Tibial nerve (tissue), 4 donors: Measurements from ENCODE around the gene IFNE. TPM values are rescaled to one million over a fixed set of nuclear protein-coding genes. Genes with fewer than 3 reads are reported as not detected.

Experiments used
- small RNA-seq: library from RNA; depleted of rRNA; stranded (forward); fragments of <200 nt; gene quantifications from one replicate; pipeline ENCODE3, GENCODE V24; 2016
- total RNA-seq, 4 donors: library from RNA; depleted of rRNA; stranded (reverse); fragments of >200 nt; gene quantifications; one replicate each; pipeline ENCODE4 v1.1.0, GENCODE V29; 2016

Gene IFNE
- total RNA-seq, 4 donors from 2014 or later = not detected

Small RNA genes within 50 kb of the gene (small RNA-seq; reads per million reads assigned to genes)
- gene MIR31 = 0.38 reads per million
- not detected for gene RF00157

Other genes starting within 250 kb of the IFNE start
- gene IFNA14, start 242.3 kb downstream of the IFNE start, total RNA-seq = not detected
- under 1 TPM in 1 of 4 donors, not detected in 3; 0.90 TPM for gene IFNA5, start 177.0 kb downstream of the IFNE start, total RNA-seq
- gene KLHL9, start 146.9 kb downstream of the IFNE start, total RNA-seq = 10 to 100 TPM; 19.8 to 30.2 (median 25.7) TPM
- not detected for gene IFNA6, start 131.4 kb downstream of the IFNE start, total RNA-seq
- gene IFNA13, start 114.3 kb downstream of the IFNE start, total RNA-seq = not detected
- gene IFNA2, start 96.9 kb downstream of the IFNE start, total RNA-seq = not detected
- gene IFNA8, start 73.2 kb downstream of the IFNE start, total RNA-seq = not detected
- gene IFNA1, start 41.9 kb downstream of the IFNE start, total RNA-seq = not detected